GM12864 (cell line): ENCODE results near the gene ABCA4.

Source experiments
- DNase-seq: peaks from one replicate; pipeline ENCODE4 v3.0.0-alpha.2; 2011; ENCODE audit warnings: low read depth
- H3K4me3 ChIP-seq: 2 replicates; pipeline ENCODE4 v1.5.1; 2011; ENCODE audit warnings: mild to moderate bottlenecking, low read depth, low read length, control low read depth
- CTCF ChIP-seq: IDR thresholded peaks from 2 replicates; pipeline ENCODE4 v1.5.1; 2011; ENCODE audit warnings: low read depth, mild to moderate bottlenecking, moderate library complexity, low read length, control low read depth, inconsistent platforms; ENCODE audit errors: missing control alignments

Gene ABCA4

DNA sequence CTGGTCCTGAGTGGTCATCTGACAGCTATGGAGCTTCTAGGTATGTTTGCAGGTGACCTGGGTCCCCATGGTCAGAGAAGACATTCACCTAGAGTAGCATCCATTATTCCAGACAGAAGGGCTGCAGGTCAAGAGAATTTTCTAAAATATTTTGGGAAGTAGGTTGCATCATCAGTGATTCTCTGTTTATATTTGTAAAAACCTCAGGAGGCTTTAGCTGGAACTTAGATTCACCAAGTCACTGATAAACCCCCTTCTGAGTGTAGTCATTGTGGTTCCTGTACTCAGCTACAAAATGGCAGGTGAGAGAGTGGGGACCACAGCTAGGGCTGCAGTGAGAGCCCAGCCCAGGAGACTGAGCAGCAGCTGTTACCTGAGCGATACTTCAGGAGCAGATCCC, 78.6 kb downstream of the ABCA4 start:
- DNase-seq: no peak
- TF ChIP-seq CTCF: no peak
- no peak overlapping the region for H3K4me3 ChIP-seq

DNA sequence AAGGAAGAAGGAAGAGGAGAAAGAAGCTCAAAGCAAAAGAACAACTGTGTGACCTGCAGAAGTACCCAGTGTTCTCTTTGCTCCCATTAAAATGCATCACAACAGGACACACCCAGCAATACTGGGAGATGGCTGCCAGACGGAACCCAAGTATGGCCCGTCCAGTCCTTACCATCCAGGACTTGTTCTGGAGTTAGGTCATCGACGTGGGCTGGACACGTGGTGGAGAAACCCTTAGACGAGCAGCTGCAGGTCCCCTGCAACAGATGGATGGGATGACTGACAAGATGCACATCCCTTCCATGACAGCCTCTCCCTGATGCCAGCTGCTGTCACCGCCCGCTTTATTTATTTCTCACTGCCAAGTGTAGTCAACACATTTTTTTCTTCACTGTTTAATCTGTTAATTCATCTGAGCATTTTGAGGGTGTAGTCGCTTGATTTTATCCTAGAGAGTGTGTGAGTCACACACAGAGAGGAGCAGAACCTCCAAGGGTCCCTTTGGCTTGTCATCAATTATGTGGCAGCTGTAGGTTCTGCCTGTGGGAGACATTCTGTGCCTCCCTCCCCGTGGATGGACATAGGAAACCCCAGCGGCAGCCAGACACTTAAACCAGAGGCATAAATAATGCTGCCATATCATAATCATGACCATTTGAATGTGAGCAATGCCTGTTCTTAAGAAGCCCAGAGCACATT, 80.9 kb downstream of the ABCA4 start:
- no peak for DNase-seq
- TF ChIP-seq CTCF: no peak
- H3K4me3 ChIP-seq: no peak overlapping the region

DNA sequence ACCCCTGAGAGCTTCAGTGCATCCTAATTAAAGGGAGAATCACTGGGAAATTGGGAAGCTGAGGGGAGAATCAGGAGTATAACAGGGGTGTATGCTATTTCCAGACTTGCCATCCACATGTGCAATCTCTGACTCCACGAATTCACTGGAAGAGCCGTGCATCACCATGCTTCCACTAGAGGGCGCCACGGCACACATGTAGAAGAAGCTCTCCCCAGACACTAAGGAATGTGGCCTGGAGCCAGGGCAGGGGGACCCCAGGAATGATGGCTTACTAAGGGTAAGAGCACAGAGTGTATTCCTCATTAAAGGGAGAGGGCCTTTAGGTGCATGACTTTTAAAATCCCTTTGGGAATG, 81.5 kb downstream of the ABCA4 start:
- no peak overlapping the region for H3K4me3 ChIP-seq
- peak; percentile 94 for TF ChIP-seq CTCF
- no peak for DNase-seq

DNA sequence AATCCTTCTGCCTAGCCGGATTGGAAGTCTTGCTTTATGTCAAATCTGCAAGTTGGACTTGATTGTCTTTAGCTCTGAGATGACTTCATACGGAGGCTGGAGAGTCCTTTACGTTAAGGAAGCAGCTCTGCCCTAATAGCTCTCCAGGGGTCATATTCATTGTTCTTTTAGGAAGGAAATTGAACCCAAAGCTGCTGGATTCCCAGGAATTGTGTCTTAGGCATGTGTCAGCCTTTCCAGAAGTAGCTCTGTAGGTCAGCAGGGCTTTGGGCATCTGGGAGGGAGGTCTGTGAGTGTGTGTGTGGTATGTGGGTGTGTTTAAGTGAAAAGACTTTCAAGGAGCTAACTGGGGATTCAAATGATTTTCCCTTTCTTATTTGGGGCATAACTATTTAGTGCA, 82.4 kb downstream of the ABCA4 start:
- no peak for DNase-seq
- H3K4me3 ChIP-seq: no peak overlapping the region
- TF ChIP-seq CTCF: no peak

- TF ChIP-seq CTCF: no peak
- DNase-seq: no peak
- no peak overlapping the region for H3K4me3 ChIP-seq
Measured at GRCh38 chr1:94037392-94038229, 83.3 kb downstream of the ABCA4 start.

GRCh38 chr1:94036730-94037129, 84.2 kb downstream of the ABCA4 start:
- no peak for TF ChIP-seq CTCF
- DNase-seq: no peak
- H3K4me3 ChIP-seq: no peak overlapping the region
